WERI-Rb-1 (cell line): ENCODE measurements around the gene FIS1.

Experiments
- DNase-seq: peaks from one replicate; pipeline ENCODE4 v3.0.0-alpha.2; 2020
- H3K27ac ChIP-seq: fragments of 250-450 bp; sonication (Bioruptor Pico); 2 replicates; pipeline ENCODE4 v1.5.1; 2020; ENCODE audit warnings: mild to moderate bottlenecking, moderate library complexity
- H3K27me3 ChIP-seq: fragments of 250-450 bp; sonication (Bioruptor Pico); 2 replicates; pipeline ENCODE4 v1.5.1; 2021; ENCODE audit warnings: mild to moderate bottlenecking, low read depth, moderate library complexity; ENCODE audit not compliant: insufficient read depth, severe bottlenecking
- H3K36me3 ChIP-seq: fragments of 250-450 bp; sonication (Bioruptor Pico); 2 replicates; pipeline ENCODE4 v1.5.1; 2020; ENCODE audit warnings: mild to moderate bottlenecking, moderate library complexity
- H3K4me3 ChIP-seq: 2 replicates; pipeline ENCODE4 v1.5.1; 2011; ENCODE audit warnings: low read depth, mild to moderate bottlenecking, control low read depth, low read length
- H3K9me3 ChIP-seq: fragments of 250-450 bp; sonication (Bioruptor Pico); 2 replicates; pipeline ENCODE4 v1.5.1; 2021; ENCODE audit warnings: mild to moderate bottlenecking, moderate library complexity; ENCODE audit not compliant: severe bottlenecking
- CTCF ChIP-seq: IDR thresholded peaks from 2 replicates; pipeline ENCODE4 v1.5.1; 2011; ENCODE audit warnings: low read depth, mild to moderate bottlenecking, control low read depth, inconsistent platforms, low read length

FIS1 gene

GRCh38 chr7:101239191-101239950 lies 5.5 kb downstream of the FIS1 start:
- H3K27ac ChIP-seq = peak overlapping the region; percentile 84
- no peak overlapping the region for H3K4me3 ChIP-seq
- no peaks in the 10 kb centered on the region for H3K27me3 ChIP-seq
- no peak for TF ChIP-seq CTCF
- no peaks in the 10 kb centered on the region for H3K9me3 ChIP-seq
- peaks cover 38% of the 10 kb centered on the region for H3K36me3 ChIP-seq
- no peak for DNase-seq

DNA sequence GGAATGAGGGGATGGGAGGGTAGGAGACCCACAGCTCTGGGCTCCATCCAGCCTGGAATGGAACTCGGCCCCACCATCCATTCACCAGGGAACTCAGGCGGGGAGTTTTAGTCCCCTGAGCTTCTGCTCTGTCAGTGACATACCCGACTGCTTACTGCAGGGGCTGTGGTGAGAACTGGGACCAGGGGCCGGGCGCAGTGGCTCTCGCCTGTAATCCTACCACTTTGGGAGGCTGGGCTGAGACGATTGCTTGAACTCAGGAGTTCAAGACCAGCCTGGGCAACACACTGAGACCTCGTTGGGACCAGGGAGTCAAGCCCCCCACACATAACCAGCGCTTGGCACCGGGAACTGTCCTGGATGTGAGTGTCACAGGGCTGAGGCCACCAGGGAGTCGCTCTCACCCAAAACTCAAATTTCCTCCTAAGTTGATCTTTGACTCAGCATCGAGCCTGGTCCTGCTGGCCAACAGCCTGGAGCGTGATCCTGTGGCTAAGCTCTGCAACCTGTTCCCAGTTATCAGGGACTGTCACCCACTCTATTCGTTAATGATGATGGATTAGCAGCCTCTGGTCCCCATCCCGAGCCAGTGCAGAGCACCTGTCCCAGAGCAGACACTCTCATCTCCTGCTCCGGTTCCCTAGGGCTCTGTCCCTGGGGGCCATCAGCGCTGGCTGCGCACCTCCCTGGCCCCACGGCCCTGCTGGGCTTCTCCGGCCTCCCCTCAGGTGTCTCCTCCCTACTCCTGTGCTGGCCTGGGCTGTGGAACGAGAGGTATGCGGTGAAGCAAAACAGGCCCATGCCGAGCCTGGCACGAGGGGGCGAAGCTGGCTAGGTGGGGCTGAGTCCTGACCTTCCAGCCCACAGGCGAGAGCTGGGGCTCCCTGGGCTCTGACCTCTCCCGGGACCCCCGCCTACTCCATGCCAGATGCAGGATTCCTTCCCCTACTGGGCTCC lies 6.4 kb downstream of the FIS1 start:
- H3K4me3 ChIP-seq = peak overlapping the region; percentile 12
- DNase-seq = peak; percentile 87
- TF ChIP-seq CTCF = no peak
- H3K36me3 ChIP-seq = peaks cover 36% of the 10 kb centered on the region
- H3K27ac ChIP-seq = peak overlapping the region; percentile 84
- no peaks in the 10 kb centered on the region for H3K9me3 ChIP-seq
- no peaks in the 10 kb centered on the region for H3K27me3 ChIP-seq

DNA sequence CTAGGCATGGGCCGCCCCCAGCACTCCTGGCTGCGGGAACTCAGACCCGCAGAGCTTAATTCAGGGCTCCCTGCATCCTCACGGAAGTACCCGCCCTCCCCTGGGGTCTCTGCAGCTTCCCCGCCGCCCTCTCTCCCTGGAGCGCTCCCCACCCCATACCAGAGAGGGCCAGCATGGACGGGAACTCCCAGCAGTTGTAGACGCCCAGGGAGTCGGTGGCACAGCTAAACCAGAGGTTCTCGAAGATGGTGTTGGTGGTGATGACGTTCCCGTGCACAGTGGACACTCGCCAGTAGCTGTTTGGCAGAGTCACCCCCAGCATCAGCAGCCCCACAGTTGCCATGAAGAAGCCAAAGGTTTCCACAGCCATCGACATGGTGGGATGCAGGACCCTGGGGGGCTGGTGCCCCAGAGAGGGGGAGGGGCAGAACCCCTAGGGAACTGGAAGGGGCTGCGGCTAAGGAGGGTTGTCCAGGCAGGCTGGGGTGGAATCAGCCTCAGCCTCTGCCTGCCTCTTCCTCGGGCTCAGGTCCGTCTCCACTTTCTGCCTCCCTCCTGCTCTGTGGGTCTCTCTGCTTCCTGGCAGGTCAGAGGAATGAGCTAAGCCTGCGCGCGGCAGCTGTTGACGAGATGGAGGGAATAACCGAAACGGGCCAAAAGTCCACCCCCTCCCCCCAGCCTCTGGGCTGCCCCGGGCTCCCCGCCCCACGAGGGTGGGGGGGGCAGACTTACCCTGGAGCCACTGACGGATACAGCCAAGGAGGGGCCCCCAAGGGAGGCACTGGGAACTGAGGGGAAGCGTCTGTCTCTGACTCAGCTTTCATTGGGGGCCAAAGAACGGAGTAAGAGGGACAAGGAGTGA lies 7.4 kb downstream of the FIS1 start, which contains the start of gene CLDN15:
Gene CLDN15 (minus strand): TSS at position 597 of the 862 bp plus-strand sequence. CDS start 221 bp downstream, at position 376.
- DNase-seq = peak; percentile 85
- Histone ChIP-seq H3K27me3 (no peaks in the 10 kb centered on the region), H3K36me3 (peaks cover 29% of the 10 kb centered on the region), H3K27ac (peak within 1 kb of the TSS; percentile 84), H3K9me3 (no peaks in the 10 kb centered on the region), H3K4me3 (peak within 1 kb of the TSS; percentile 12)
- no peak for TF ChIP-seq CTCF

DNA sequence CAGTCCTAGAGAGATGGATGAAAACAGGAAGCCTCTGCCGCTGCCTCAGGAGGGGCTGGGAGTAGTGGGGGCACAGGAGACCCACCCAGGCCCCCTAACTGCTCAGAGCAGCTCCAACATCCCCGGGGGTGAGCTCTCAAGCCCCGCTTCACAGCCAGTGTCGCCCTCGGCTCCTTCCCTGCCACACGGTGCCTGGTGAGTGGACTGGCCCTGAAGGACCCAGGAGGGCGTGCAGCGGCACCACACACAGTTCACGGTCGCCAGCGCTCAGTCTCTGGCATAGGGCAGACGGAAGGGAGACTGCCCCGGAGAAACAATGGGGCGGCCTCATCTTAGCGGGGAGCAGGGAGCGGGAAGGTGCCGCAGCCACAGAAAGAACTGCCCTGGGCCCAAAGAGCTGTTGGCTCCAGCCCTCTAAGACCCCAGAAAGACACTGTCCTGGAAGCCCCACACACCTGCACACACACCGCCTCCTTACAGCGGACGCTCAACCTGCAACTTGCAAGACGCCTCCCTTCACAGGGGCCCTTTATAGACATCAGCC lies 8.5 kb downstream of the FIS1 start:
- no peak for TF ChIP-seq CTCF
- H3K27me3 ChIP-seq = no peaks in the 10 kb centered on the region
- no peaks in the 10 kb centered on the region for H3K9me3 ChIP-seq
- no peak overlapping the region for H3K4me3 ChIP-seq
- H3K27ac ChIP-seq = peak overlapping the region; percentile 84
- no peak for DNase-seq
- peaks cover 39% of the 10 kb centered on the region for H3K36me3 ChIP-seq

DNA sequence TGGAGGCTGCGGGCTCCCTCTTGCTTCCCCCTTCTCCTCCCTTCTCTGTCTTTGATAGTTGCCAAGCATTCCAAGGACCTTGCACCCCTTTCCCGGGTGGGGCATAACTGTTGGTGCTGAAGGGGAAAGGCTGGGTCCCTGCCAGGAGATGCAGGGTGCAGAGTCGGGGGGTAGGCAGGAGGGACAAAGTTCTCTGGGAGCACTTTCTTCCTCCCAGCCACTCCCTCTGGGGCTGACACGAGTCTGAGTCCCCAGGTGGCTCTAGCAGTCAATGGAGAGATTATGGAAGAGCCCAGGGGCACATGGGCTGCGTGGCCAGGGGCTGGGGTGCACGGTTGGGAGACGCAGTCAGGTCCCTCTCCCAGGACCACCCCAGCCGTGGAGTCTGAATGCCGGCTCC lies 9.4 kb downstream of the FIS1 start:
- H3K27ac ChIP-seq = no peak overlapping the region
- H3K36me3 ChIP-seq = peaks cover 39% of the 10 kb centered on the region
- no peaks in the 10 kb centered on the region for H3K9me3 ChIP-seq
- TF ChIP-seq CTCF = no peak
- H3K27me3 ChIP-seq = no peaks in the 10 kb centered on the region
- H3K4me3 ChIP-seq = no peak overlapping the region
- no peak for DNase-seq
